HepG2 (cell line): ENCODE measurements around the gene FOXK2.

ENCODE experiments used
- CREB3 ChIP-seq: sonication (generic); formaldehyde crosslinking; IDR thresholded peaks from 2 replicates; pipeline ENCODE4 v1.5.0; 2020; ENCODE audit warnings: missing genetic modification reagents
- CTCF ChIP-seq: sonication (generic); formaldehyde crosslinking; IDR thresholded peaks from 2 replicates; pipeline ENCODE4 v1.5.0; 2020; ENCODE audit warnings: mild to moderate bottlenecking, missing genetic modification reagents, moderate library complexity
- EZH2 ChIP-seq: conservative IDR thresholded peaks from 2 replicates; pipeline ENCODE4 v1.6.1; 2012; ENCODE audit warnings: mild to moderate bottlenecking, low read depth, low read length, moderate library complexity
- HMGXB4 ChIP-seq, 2 experiments: sonication (generic) in 1 of 2; formaldehyde crosslinking in 1 of 2; IDR thresholded peaks; 2 replicates each; pipeline versions ENCODE4 v1.4.0 to v1.6.1; 2018 to 2020; ENCODE audit warnings: missing genetic modification reagents in 2 of 2, borderline replicate concordance in 1 of 2, low read depth in 1 of 2, mild to moderate bottlenecking in 1 of 2, missing biosample characterization in 1 of 2
- HNRNPL ChIP-seq: fragments of 200-400 bp; formaldehyde crosslinking; IDR thresholded peaks from 2 replicates; pipeline ENCODE4 v1.6.1; 2017; ENCODE audit warnings: mild to moderate bottlenecking, low read depth, low read length
- JUN ChIP-seq: sonication (generic); formaldehyde crosslinking; IDR thresholded peaks from 2 replicates; pipeline ENCODE4 v1.4.0; 2020; ENCODE audit warnings: mild to moderate bottlenecking, missing genetic modification reagents
- JUND ChIP-seq: sonication (generic); formaldehyde crosslinking; IDR thresholded peaks from 2 replicates; pipeline ENCODE4 v1.8.0; 2022; ENCODE audit warnings: mild to moderate bottlenecking, missing genetic modification reagents
- KLF12 ChIP-seq: sonication (generic); formaldehyde crosslinking; IDR thresholded peaks from 2 replicates; pipeline ENCODE4 v1.4.0; 2020; ENCODE audit warnings: missing genetic modification reagents, borderline replicate concordance
- PHB2 ChIP-seq: fragments of 450-650 bp; IDR thresholded peaks from 2 replicates; pipeline ENCODE4 v1.6.1; 2018; ENCODE audit not compliant: partially characterized antibody
- SP1 ChIP-seq, 2 experiments: fragments of 450-650 bp in 1 of 2; sonication (generic) in 1 of 2; formaldehyde crosslinking in 1 of 2; IDR thresholded peaks; 2 replicates each; pipeline versions ENCODE4 v1.4.0 to v1.6.1; 2016 to 2020; ENCODE audit warnings: missing genetic modification reagents in 1 of 2
- USF2 ChIP-seq, 2 experiments: sonication (generic) in 1 of 2; formaldehyde crosslinking in 1 of 2; IDR thresholded peaks; 2 replicates each; pipeline versions ENCODE4 v1.5.1 to v1.6.1; 2011 to 2020; ENCODE audit warnings: borderline replicate concordance in 1 of 2, low read depth in 1 of 2, low read length in 1 of 2, mild to moderate bottlenecking in 1 of 2, missing genetic modification reagents in 1 of 2, moderate library complexity in 1 of 2
- ZBTB1 ChIP-seq: sonication (generic); formaldehyde crosslinking; IDR thresholded peaks from 2 replicates; pipeline ENCODE4 v1.4.0; 2020; ENCODE audit warnings: missing genetic modification reagents, borderline replicate concordance
- ZBTB33 ChIP-seq: sonication (generic); formaldehyde crosslinking; IDR thresholded peaks from 2 replicates; pipeline ENCODE4 v1.4.0; 2020; ENCODE audit warnings: missing genetic modification reagents
- ZBTB42 ChIP-seq: sonication (generic); formaldehyde crosslinking; IDR thresholded peaks from 2 replicates; pipeline ENCODE4 v1.5.0; 2020; ENCODE audit warnings: mild to moderate bottlenecking, missing genetic modification reagents

- TF ChIP-seq HNRNPL: no peak
- no peak for TF ChIP-seq PHB2
- no peak for TF ChIP-seq ZBTB1 (CRISPR knock-in tag)
- no peak for TF ChIP-seq SP1 (IDR thresholded peaks at IDR 0.05)
- no peak for TF ChIP-seq SP1 (CRISPR knock-in tag; IDR thresholded peaks at IDR 0.05)
- TF ChIP-seq HMGXB4 (CRISPR knock-in tag; IDR thresholded peaks at IDR 0.05; ENCODE audit: borderline replicate concordance in 1 of 2, low read depth in 1 of 2): no peak
- no peak for TF ChIP-seq USF2 (IDR thresholded peaks at IDR 0.05; ENCODE audit: low read depth, low read length)
- no peak for TF ChIP-seq USF2 (CRISPR knock-in tag; IDR thresholded peaks at IDR 0.05; ENCODE audit: borderline replicate concordance)
- TF ChIP-seq KLF12: no peak
- TF ChIP-seq JUND (CRISPR knock-in tag): no peak
- no peak for TF ChIP-seq CTCF (CRISPR knock-in tag)
- TF ChIP-seq CREB3 (CRISPR knock-in tag): no peak
- no peak for TF ChIP-seq ZBTB42 (CRISPR knock-in tag)
- no peak for TF ChIP-seq ZBTB33
- no peak for TF ChIP-seq EZH2
- no peak for TF ChIP-seq JUN (CRISPR knock-in tag)
Observed at GRCh38 chr17:82645516-82645915, 126.0 kb downstream of the FOXK2 start.
